Brain microvascular endothelial cell (primary cell): ENCODE measurements around the gene RBBP8NL.
A peak's percentile ranks its signal among the peaks of the same experiment; 100 is the strongest.

Experiments used
- DNase-seq: peaks from one replicate; pipeline ENCODE4 v3.0.0-alpha.2; 2020
- H3K27ac ChIP-seq: fragments of 250-450 bp; sonication (Bioruptor Pico); 2 replicates; pipeline ENCODE4 v1.5.1; 2020; ENCODE audit warnings: mild to moderate bottlenecking, moderate library complexity
- H3K27me3 ChIP-seq: fragments of 250-450 bp; sonication (Bioruptor Pico); replicated peaks from 2 replicates; pipeline ENCODE4 v1.5.1; 2020; ENCODE audit warnings: mild to moderate bottlenecking
- H3K36me3 ChIP-seq: fragments of 250-450 bp; sonication (Bioruptor Pico); replicated peaks from 2 replicates; pipeline ENCODE4 v1.5.1; 2020; ENCODE audit warnings: mild to moderate bottlenecking
- H3K4me3 ChIP-seq: 2 replicates; pipeline ENCODE4 v1.5.1; 2011; ENCODE audit warnings: low read depth, mild to moderate bottlenecking, control low read depth, low read length, moderate library complexity
- in situ Hi-C: cut with HindIII; loops from 2 replicates; pipeline ENCODE4 v1.10.0; 2017; ENCODE audit warnings: low sequenced_read_pairs, low pct_ligation_motif_present
- TF ChIP-seq, protein P1 (sequence below): IDR thresholded peaks from 2 replicates; pipeline ENCODE4 v1.5.1; 2011; ENCODE audit warnings: low read depth, mild to moderate bottlenecking, moderate library complexity, low read length, control low read depth, inconsistent platforms; ENCODE audit errors: missing control alignments

The RBBP8NL gene

DNA sequence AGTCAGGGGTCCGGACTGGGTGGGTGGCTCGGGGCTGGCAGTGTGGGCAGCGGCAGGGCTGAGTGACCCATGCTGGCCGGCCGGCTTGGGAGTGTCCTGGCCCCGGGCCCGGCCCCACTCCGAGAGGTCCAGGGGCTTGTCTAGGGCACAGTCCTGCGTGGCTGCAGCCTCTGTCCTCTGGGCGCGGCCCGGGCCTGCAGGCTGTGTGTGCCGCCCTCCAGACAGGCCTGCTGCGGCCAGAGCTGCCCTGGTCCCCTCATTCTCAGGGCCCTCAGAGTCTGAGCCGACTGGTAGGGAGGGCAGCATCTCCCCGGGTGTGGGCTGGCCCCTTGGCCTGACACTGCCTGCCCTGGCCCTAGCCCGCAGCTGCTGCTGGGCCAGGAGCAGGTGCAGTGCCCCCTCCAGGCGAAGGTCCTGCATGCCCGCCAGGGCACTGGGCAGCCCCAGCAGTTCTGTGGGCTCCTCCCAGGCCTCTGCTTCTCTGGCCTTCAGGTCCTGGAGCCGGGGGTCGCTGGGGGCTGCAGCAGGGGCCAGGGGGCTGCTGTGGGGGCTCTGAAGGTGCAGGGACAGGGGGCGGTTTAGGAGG, 13.3 kb downstream of the RBBP8NL start:
- Histone ChIP-seq H3K36me3 (no peaks in the 10 kb centered on the region), H3K4me3 (no peak overlapping the region), H3K27ac (no peak overlapping the region), H3K27me3 (no peaks in the 10 kb centered on the region)
- in situ Hi-C loops: no loop called here
- DNase-seq: no peak
- TF ChIP-seq, protein P1, sequence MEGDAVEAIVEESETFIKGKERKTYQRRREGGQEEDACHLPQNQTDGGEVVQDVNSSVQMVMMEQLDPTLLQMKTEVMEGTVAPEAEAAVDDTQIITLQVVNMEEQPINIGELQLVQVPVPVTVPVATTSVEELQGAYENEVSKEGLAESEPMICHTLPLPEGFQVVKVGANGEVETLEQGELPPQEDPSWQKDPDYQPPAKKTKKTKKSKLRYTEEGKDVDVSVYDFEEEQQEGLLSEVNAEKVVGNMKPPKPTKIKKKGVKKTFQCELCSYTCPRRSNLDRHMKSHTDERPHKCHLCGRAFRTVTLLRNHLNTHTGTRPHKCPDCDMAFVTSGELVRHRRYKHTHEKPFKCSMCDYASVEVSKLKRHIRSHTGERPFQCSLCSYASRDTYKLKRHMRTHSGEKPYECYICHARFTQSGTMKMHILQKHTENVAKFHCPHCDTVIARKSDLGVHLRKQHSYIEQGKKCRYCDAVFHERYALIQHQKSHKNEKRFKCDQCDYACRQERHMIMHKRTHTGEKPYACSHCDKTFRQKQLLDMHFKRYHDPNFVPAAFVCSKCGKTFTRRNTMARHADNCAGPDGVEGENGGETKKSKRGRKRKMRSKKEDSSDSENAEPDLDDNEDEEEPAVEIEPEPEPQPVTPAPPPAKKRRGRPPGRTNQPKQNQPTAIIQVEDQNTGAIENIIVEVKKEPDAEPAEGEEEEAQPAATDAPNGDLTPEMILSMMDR: peak; percentile 28

DNA sequence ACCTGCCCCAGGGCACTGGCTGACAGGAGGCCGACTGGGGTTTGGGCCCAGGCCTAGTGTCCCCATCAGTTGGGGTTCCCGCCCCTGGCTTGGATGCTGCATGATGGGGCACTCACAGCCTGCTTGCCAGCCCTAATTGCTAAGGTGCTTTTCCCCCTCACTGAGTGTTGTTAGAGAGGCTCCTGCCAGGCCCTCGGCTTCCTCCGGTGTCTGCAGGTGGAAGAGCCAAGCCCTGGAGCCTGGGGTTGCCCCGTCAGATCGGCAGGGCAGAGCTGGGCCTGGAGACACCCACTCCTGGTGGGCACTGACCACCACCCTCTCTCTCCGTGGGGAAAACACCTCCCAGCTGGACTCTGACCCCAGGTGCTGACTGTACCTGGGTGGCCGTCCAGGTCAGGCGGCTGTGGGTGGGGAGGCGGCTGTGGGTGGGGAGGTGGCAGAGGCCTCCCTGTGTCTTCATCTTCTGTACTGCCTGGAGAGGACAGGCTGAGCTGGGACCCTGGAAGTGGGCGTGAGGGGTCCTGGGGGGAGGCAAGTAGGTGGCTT, 14.2 kb downstream of the RBBP8NL start:
- H3K4me3 ChIP-seq: no peak overlapping the region
- in situ Hi-C loops: no loop called here
- TF ChIP-seq, protein P1: no peak
- no peaks in the 10 kb centered on the region for H3K27me3 ChIP-seq
- DNase-seq: no peak
- no peak overlapping the region for H3K27ac ChIP-seq
- H3K36me3 ChIP-seq: no peaks in the 10 kb centered on the region

DNA sequence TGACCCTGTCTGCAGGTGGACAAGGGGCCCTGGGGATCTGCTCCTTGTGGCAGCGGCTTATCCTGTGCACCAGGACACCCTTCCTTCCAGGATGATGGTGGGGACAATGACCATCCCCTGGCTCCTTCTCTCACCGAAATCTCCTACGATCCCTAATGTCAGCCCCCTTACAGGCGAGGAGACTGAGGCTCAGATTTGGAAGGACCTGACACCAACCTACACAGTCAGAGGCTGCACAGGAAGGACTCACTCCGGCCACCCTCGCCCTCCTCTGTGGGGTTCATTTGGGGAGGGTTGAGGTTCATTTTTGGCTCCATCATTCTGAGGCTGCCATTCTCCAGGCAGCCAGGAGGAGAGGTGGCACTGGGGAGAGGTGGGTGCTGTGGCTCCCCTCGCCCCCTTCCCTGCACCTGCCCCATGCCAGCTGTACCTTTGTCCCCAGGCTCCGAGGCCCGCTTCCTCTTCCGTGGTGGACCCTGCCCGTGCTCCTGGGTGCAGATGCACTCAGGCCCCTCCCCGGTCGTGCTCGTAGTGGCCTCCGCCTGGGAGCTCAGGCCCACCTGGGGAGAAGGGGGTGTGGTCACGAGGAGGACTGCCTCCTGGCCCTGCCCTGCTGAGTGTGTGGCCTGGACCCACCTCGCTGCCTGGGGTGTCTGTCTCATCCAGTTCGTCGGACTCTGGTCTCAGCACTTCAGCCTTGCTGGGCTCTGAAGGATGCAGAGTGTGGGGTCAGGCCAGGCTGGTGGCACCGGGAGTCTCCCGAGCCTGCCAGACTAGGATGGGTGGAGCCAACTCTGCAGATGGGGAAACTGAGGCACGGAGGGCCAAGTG, 14.9 kb downstream of the RBBP8NL start:
- no peak overlapping the region for H3K27ac ChIP-seq
- H3K36me3 ChIP-seq: no peaks in the 10 kb centered on the region
- DNase-seq: no peak
- no peak overlapping the region for H3K4me3 ChIP-seq
- TF ChIP-seq, protein P1: no peak
- H3K27me3 ChIP-seq: no peaks in the 10 kb centered on the region
- in situ Hi-C loops: no loop called here

DNA sequence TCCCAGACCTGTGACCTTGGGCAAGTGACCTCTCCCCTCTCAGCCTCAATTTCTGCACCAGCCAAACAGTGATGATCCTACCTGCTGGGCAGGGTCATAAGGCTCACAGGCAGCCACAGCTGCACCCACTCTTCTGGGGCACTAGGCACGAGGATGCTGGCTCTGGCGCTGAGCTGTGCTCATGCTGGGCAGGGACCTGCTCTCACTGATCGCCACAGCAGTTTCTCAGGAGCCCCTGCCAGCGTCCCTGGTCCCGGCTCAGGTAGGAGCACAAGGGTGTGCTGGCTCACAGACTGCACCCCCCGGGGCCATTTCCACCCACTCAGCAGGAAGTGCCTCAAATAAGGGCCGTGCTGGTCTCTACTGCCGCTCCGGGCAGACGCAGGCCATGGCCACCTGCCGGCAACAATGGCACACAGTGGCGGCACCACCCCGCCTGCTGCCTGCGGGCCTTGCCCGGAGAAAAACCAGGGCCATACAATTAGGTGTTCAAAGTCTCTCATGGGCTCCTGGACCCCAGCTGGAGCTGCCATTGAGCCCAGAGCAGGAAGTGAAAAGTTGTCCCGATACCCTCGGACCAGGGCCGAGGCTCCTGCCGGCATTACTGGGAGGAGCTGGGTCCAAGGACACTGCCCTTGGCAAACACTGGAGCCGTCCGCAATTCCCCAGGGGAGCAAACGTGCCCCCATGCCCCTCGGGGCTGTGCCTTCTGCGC, 15.7 kb downstream of the RBBP8NL start:
- Histone ChIP-seq H3K36me3 (no peaks in the 10 kb centered on the region), H3K4me3 (no peak overlapping the region), H3K27ac (no peak overlapping the region), H3K27me3 (no peaks in the 10 kb centered on the region)
- in situ Hi-C loops: no loop called here
- TF ChIP-seq, protein P1: no peak
- no peak for DNase-seq

DNA sequence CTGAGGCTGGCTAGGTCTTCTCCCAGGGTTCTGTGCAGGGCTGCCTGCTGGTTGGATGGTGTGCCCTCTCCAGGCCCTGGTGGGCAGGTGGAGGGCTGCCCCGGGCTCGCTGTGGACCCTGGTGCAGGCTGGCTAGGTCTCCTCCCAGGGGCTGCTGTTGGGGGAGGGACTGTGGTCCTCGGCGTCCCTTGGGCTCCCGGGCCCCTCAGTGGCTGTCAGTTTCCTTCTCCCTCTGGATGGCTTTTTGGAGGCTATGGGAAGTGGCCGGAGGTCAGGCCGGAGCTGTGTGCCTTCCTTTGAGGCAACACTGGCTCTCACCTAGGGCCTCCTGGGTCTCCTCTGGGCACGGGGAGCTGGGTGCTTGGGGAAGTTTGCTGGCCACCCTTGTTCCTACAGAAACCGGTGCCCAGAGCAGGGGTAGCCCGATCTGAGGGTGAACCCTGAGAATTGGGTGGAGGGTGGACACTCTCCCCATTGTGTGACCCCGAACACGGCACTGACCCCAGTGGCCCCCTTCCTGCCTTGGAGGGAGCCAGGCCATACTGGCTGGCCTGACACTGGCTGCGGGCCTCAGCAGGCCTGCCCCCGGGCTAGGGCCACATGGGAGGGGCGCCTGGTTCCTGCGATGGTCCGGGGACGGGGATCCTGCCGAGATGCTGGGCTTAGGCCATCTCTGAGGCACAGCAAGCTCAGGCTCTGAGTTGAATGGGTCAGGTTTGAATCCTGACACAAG, 16.4 kb downstream of the RBBP8NL start:
- H3K36me3 ChIP-seq: no peaks in the 10 kb centered on the region
- in situ Hi-C loops: no loop called here
- no peak overlapping the region for H3K4me3 ChIP-seq
- H3K27ac ChIP-seq: no peak overlapping the region
- no peaks in the 10 kb centered on the region for H3K27me3 ChIP-seq
- TF ChIP-seq, protein P1: no peak
- DNase-seq: no peak
